ENCODE results near the gene MS4A6E. TPM values are rescaled to one million over a fixed set of nuclear protein-coding genes. Genes with fewer than 3 reads are reported as not detected.

Gene MS4A6E
- total and polyA plus RNA-seq, 2 of the 8 experiments (the other 6 are each of a cell fraction or from before 2014, with no cell fraction given), result not detected

GRCh38 chr11:60389279-60389910, 62.3 kb downstream of the MS4A6E start (continued):
- TF ChIP-seq EP300 (IDR thresholded peaks at IDR 0.05; ENCODE audit: borderline replicate concordance in 1 of 2, low read depth in 2 of 2, low read length in 2 of 2), result no peak

Measured in H1 (cell line).